Nephron (organoid): Measurements from ENCODE around the gene CEMIP2.

Source experiments
- H3K27ac Mint-ChIP-seq, 3 experiments: 2 replicates each; pipeline ENCODE4 v1.8.0; 2020; ENCODE audit warnings: mixed read lengths in 3 of 3, mild to moderate bottlenecking in 2 of 3, moderate library complexity in 1 of 3
- H3K27me3 Mint-ChIP-seq: 2 replicates; pipeline ENCODE4 v1.8.0; 2021; ENCODE audit warnings: low read depth, mild to moderate bottlenecking, moderate library complexity, mixed read lengths
- H3K36me3 Mint-ChIP-seq: 2 replicates; pipeline ENCODE4 v1.8.0; 2020; ENCODE audit warnings: low read depth, mixed read lengths
- H3K4me1 Mint-ChIP-seq: 2 replicates; pipeline ENCODE4 v1.8.0; 2020; ENCODE audit warnings: mixed read lengths
- H3K4me3 Mint-ChIP-seq, 3 experiments: 2 replicates each; pipeline ENCODE4 v1.8.0; 2020; ENCODE audit warnings: mild to moderate bottlenecking in 3 of 3, mixed read lengths in 3 of 3, moderate library complexity in 2 of 3
- H3K9me3 Mint-ChIP-seq: 2 replicates; pipeline ENCODE4 v1.8.0; 2020; ENCODE audit warnings: mixed read lengths
- TF ChIP-seq, protein P1 (sequence below), 3 experiments: fragments of 200-600 bp; sonication (generic); IDR thresholded peaks; one replicate each; pipeline ENCODE4 v1.5.0; 2021; ENCODE audit warnings: antibody characterized with exemption in 3 of 3; ENCODE audit not compliant: unreplicated experiment in 3 of 3

Gene CEMIP2

DNA sequence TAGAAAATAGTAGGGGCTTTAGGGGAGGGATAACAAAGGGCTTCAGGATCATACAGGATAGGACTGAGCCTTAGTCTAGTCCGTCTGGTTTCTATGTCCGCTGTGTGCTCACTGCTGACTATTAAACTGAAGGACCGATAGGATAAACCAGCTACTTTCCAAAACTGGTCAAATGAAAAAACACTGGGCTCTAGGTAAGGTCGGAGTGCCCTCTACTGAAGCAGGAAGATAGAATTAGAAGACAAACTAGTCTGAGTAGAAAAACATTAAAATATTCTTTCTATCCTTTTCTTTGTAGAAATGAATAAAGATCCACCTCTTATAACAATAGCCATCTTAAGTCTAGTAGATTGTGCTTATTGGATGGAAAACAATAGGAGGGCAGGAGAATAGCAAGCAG lies 133.6 kb downstream of the CEMIP2 start:
- Mint-ChIP-seq H3K4me3 (no peak overlapping the region), H3K27me3 (peaks cover 2% of the 10 kb centered on the region), H3K9me3 (no peaks in the 10 kb centered on the region), H3K4me1 (no peaks in the 10 kb centered on the region), H3K27ac (no peak overlapping the region), H3K36me3 (no peaks in the 10 kb centered on the region)
- TF ChIP-seq, protein P1, sequence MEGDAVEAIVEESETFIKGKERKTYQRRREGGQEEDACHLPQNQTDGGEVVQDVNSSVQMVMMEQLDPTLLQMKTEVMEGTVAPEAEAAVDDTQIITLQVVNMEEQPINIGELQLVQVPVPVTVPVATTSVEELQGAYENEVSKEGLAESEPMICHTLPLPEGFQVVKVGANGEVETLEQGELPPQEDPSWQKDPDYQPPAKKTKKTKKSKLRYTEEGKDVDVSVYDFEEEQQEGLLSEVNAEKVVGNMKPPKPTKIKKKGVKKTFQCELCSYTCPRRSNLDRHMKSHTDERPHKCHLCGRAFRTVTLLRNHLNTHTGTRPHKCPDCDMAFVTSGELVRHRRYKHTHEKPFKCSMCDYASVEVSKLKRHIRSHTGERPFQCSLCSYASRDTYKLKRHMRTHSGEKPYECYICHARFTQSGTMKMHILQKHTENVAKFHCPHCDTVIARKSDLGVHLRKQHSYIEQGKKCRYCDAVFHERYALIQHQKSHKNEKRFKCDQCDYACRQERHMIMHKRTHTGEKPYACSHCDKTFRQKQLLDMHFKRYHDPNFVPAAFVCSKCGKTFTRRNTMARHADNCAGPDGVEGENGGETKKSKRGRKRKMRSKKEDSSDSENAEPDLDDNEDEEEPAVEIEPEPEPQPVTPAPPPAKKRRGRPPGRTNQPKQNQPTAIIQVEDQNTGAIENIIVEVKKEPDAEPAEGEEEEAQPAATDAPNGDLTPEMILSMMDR (IDR thresholded peaks at IDR 0.05; ENCODE audit: unreplicated experiment in 3 of 3), result no peak
